ENCODE results near the gene LRRC8C. TPM values are rescaled to one million over a fixed set of nuclear protein-coding genes. Genes with fewer than 3 reads are reported as not detected.

LRRC8C gene
- total RNA-seq, 1 donor from 2014 or later, result 2.3 TPM

- no peak for FAIRE-seq
- no peaks in the 10 kb centered on the region for H3K27me3 ChIP-seq (ENCODE audit: insufficient read depth, low read length)
- no peak for DNase-seq (ENCODE audit: low read depth)
- no peak overlapping the region for H3K4me3 Mint-ChIP-seq (ENCODE audit: unreplicated experiment)
- no peak overlapping the region for H2AFZ ChIP-seq (ENCODE audit: low read depth, low read length)
- no peaks in the 10 kb centered on the region for H4K20me1 ChIP-seq (ENCODE audit: insufficient read depth, low read length)
- no peak overlapping the region for H3K4me3 ChIP-seq (ENCODE audit: insufficient read depth, low read depth, low read length)
- H3K27ac ChIP-seq (ENCODE audit: low read depth, low read length), result no peak overlapping the region
- H3K27ac Mint-ChIP-seq (ENCODE audit: unreplicated experiment), result no peak overlapping the region
- no peaks in the 10 kb centered on the region for H3K9me3 ChIP-seq (ENCODE audit: insufficient read depth, low read depth, low read length)
- H3K36me3 Mint-ChIP-seq (ENCODE audit: low read depth, unreplicated experiment), result no peaks in the 10 kb centered on the region
- H3K4me1 Mint-ChIP-seq (ENCODE audit: low read depth, unreplicated experiment), result peaks cover 6% of the 10 kb centered on the region
- H3K4me2 ChIP-seq (ENCODE audit: low read length), result no peak overlapping the region
- H3K27me3 Mint-ChIP-seq (ENCODE audit: low read depth, unreplicated experiment), result peaks cover 4% of the 10 kb centered on the region
- no peaks in the 10 kb centered on the region for H3K79me2 ChIP-seq (ENCODE audit: insufficient read depth, low read length)
- H3K9me3 Mint-ChIP-seq (ENCODE audit: unreplicated experiment), result no peaks in the 10 kb centered on the region
- H3K9ac ChIP-seq (ENCODE audit: low read length), result no peak overlapping the region
- no peaks in the 10 kb centered on the region for H3K36me3 ChIP-seq (ENCODE audit: insufficient read depth, low read length)
- no peak for TF ChIP-seq EZH2 (IDR thresholded peaks at IDR 0.05; ENCODE audit: insufficient read depth, low read length)
- H3K4me1 ChIP-seq (ENCODE audit: insufficient read depth, low read length), result peaks cover 1% of the 10 kb centered on the region
These were observed 101.5 kb downstream of the LRRC8C start for GRCh38 chr1:89734442-89734841.

GRCh38 chr1:89735479-89735878 lies 102.6 kb downstream of the LRRC8C start:
- no peak for FAIRE-seq
- H3K27ac Mint-ChIP-seq (ENCODE audit: unreplicated experiment), result no peak overlapping the region

GRCh38 chr1:89736937-89737733 lies 104.2 kb downstream of the LRRC8C start:
- DNase-seq (ENCODE audit: low read depth) (no peak), FAIRE-seq (no peak)
- H3K4me1 ChIP-seq (ENCODE audit: insufficient read depth, low read length), result peaks cover 7% of the 10 kb centered on the region
- no peak overlapping the region for H3K9ac ChIP-seq (ENCODE audit: low read length)
- H3K27ac ChIP-seq (ENCODE audit: low read depth, low read length), result no peak overlapping the region
- H3K27ac Mint-ChIP-seq (ENCODE audit: unreplicated experiment), result no peak overlapping the region
- no peak overlapping the region for H3K4me3 Mint-ChIP-seq (ENCODE audit: unreplicated experiment)
- no peaks in the 10 kb centered on the region for H4K20me1 ChIP-seq (ENCODE audit: insufficient read depth, low read length)
- H3K4me3 ChIP-seq (ENCODE audit: insufficient read depth, low read depth, low read length), result no peak overlapping the region
- H3K36me3 Mint-ChIP-seq (ENCODE audit: low read depth, unreplicated experiment), result no peaks in the 10 kb centered on the region
- no peak for TF ChIP-seq CTCF (IDR thresholded peaks at IDR 0.05; ENCODE audit: insufficient read depth, low read depth, low read length)
- no peak for TF ChIP-seq EZH2 (IDR thresholded peaks at IDR 0.05; ENCODE audit: insufficient read depth, low read length)
- H2AFZ ChIP-seq (ENCODE audit: low read depth, low read length), result no peak overlapping the region
- H3K27me3 ChIP-seq (ENCODE audit: insufficient read depth, low read length), result no peaks in the 10 kb centered on the region
- no peaks in the 10 kb centered on the region for H3K9me3 Mint-ChIP-seq (ENCODE audit: unreplicated experiment)
- H3K4me1 Mint-ChIP-seq (ENCODE audit: low read depth, unreplicated experiment), result peaks cover 17% of the 10 kb centered on the region
- no peaks in the 10 kb centered on the region for H3K9me3 ChIP-seq (ENCODE audit: insufficient read depth, low read depth, low read length)
- peaks cover 4% of the 10 kb centered on the region for H3K27me3 Mint-ChIP-seq (ENCODE audit: low read depth, unreplicated experiment)
- no peaks in the 10 kb centered on the region for H3K36me3 ChIP-seq (ENCODE audit: insufficient read depth, low read length)
- H3K4me2 ChIP-seq (ENCODE audit: low read length), result no peak overlapping the region
- H3K79me2 ChIP-seq (ENCODE audit: insufficient read depth, low read length), result no peaks in the 10 kb centered on the region

More at GRCh38 chr1:89735479-89735878, 102.6 kb downstream of the LRRC8C start:
- Histone ChIP-seq H3K9ac (ENCODE audit: low read length) (no peak overlapping the region), H3K4me2 (ENCODE audit: low read length) (no peak overlapping the region), H3K9me3 (ENCODE audit: insufficient read depth, low read depth, low read length) (no peaks in the 10 kb centered on the region), H3K79me2 (ENCODE audit: insufficient read depth, low read length) (no peaks in the 10 kb centered on the region), H4K20me1 (ENCODE audit: insufficient read depth, low read length) (no peaks in the 10 kb centered on the region), H3K4me1 (ENCODE audit: insufficient read depth, low read length) (peaks cover 7% of the 10 kb centered on the region), H3K4me3 (ENCODE audit: insufficient read depth, low read depth, low read length) (no peak overlapping the region), H3K36me3 (ENCODE audit: insufficient read depth, low read length) (no peaks in the 10 kb centered on the region), H3K27ac (ENCODE audit: low read depth, low read length) (no peak overlapping the region), H2AFZ (ENCODE audit: low read depth, low read length) (no peak overlapping the region), H3K27me3 (ENCODE audit: insufficient read depth, low read length) (no peaks in the 10 kb centered on the region)
- H3K27me3 Mint-ChIP-seq (ENCODE audit: low read depth, unreplicated experiment), result peaks cover 4% of the 10 kb centered on the region
- peaks cover 16% of the 10 kb centered on the region for H3K4me1 Mint-ChIP-seq (ENCODE audit: low read depth, unreplicated experiment)
- TF ChIP-seq EZH2 (IDR thresholded peaks at IDR 0.05; ENCODE audit: insufficient read depth, low read length) (no peak), CTCF (IDR thresholded peaks at IDR 0.05; ENCODE audit: insufficient read depth, low read depth, low read length) (no peak)
- H3K4me3 Mint-ChIP-seq (ENCODE audit: unreplicated experiment), result no peak overlapping the region
- no peak for DNase-seq (ENCODE audit: low read depth)
- no peaks in the 10 kb centered on the region for H3K9me3 Mint-ChIP-seq (ENCODE audit: unreplicated experiment)
- no peaks in the 10 kb centered on the region for H3K36me3 Mint-ChIP-seq (ENCODE audit: low read depth, unreplicated experiment)

Data from astrocyte (in vitro differentiated cells and primary cell).